SK-N-MC (cell line): ENCODE measurements around the gene LY9.

Experiments used
- EZH2 ChIP-seq: fragments of 200-600 bp; sonication (generic); IDR thresholded peaks from one replicate; pipeline ENCODE4 v1.6.1; 2017; ENCODE audit warnings: antibody characterized with exemption
- POLR2AphosphoS5 ChIP-seq: IDR thresholded peaks from 2 replicates; pipeline ENCODE4 v1.6.1; 2012; ENCODE audit warnings: mild to moderate bottlenecking, low read depth, low read length, borderline replicate concordance

- TF ChIP-seq EZH2 (no peak), POLR2AphosphoS5 (no peak)
Measured at GRCh38 chr1:160761886-160762285, 34.1 kb upstream of the LY9 start.
